Astrocyte (in vitro differentiated cells and primary cell): Measurements from ENCODE around the gene TNRC6C. TPM values are rescaled to one million over a fixed set of nuclear protein-coding genes. Genes with fewer than 3 reads are reported as not detected.

ENCODE experiments used
- DNase-seq: peaks from one replicate; pipeline ENCODE4 v3.0.0-alpha.2; 2010; ENCODE audit warnings: low read depth
- FAIRE-seq: peaks from 2 replicates; lab custom pipeline; 2011; peaks lifted over from hg19 to GRCh38; lab: Jason Lieb, UNC
- H2AFZ ChIP-seq: 2 replicates; pipeline ENCODE4 v1.6.0; 2012; ENCODE audit warnings: low read depth, low read length, inconsistent platforms
- H3K27ac ChIP-seq: 2 replicates; pipeline ENCODE4 v1.5.1; 2011; ENCODE audit warnings: low read depth, low read length, inconsistent platforms
- H3K27me3 ChIP-seq: 2 replicates; pipeline ENCODE4 v1.6.0; 2011; ENCODE audit warnings: low read length, inconsistent platforms; ENCODE audit not compliant: insufficient read depth
- H3K36me3 ChIP-seq: 2 replicates; pipeline ENCODE4 v1.5.1; 2011; ENCODE audit warnings: low read length, inconsistent platforms; ENCODE audit not compliant: insufficient read depth
- H3K4me1 ChIP-seq: 2 replicates; pipeline ENCODE4 v1.5.1; 2011; ENCODE audit warnings: low read length, inconsistent platforms; ENCODE audit not compliant: insufficient read depth
- H3K4me2 ChIP-seq: 2 replicates; pipeline ENCODE4 v1.6.0; 2012; ENCODE audit warnings: low read length, inconsistent platforms
- H3K4me3 ChIP-seq: 2 replicates; pipeline ENCODE4 v1.5.1; 2011; ENCODE audit warnings: low read depth, mild to moderate bottlenecking, low read length, inconsistent platforms; ENCODE audit not compliant: insufficient read depth
- H3K79me2 ChIP-seq: 2 replicates; pipeline ENCODE4 v1.6.0; 2012; ENCODE audit warnings: mild to moderate bottlenecking, low read length, inconsistent platforms; ENCODE audit not compliant: insufficient read depth
- H3K9ac ChIP-seq: 2 replicates; pipeline ENCODE4 v1.6.0; 2012; ENCODE audit warnings: mild to moderate bottlenecking, low read length, inconsistent platforms
- H3K9me3 ChIP-seq: 2 replicates; pipeline ENCODE4 v1.5.1; 2012; ENCODE audit warnings: low read depth, mild to moderate bottlenecking, low read length, inconsistent platforms; ENCODE audit not compliant: insufficient read depth
- H4K20me1 ChIP-seq: 2 replicates; pipeline ENCODE4 v1.6.0; 2012; ENCODE audit warnings: low read length, inconsistent platforms; ENCODE audit not compliant: insufficient read depth
- H3K27ac Mint-ChIP-seq: one replicate; pipeline ENCODE4 v1.8.0; 2021; ENCODE audit warnings: mild to moderate bottlenecking, mixed read lengths; ENCODE audit not compliant: unreplicated experiment
- H3K27me3 Mint-ChIP-seq: one replicate; pipeline ENCODE4 v1.8.0; 2021; ENCODE audit warnings: low read depth, mixed read lengths; ENCODE audit not compliant: unreplicated experiment
- H3K36me3 Mint-ChIP-seq: one replicate; pipeline ENCODE4 v1.8.0; 2021; ENCODE audit warnings: low read depth, mixed read lengths; ENCODE audit not compliant: unreplicated experiment
- H3K4me1 Mint-ChIP-seq: one replicate; pipeline ENCODE4 v1.8.0; 2021; ENCODE audit warnings: low read depth, mixed read lengths; ENCODE audit not compliant: unreplicated experiment
- H3K4me3 Mint-ChIP-seq: one replicate; pipeline ENCODE4 v1.8.0; 2021; ENCODE audit warnings: mild to moderate bottlenecking, moderate library complexity, mixed read lengths; ENCODE audit not compliant: unreplicated experiment
- H3K9me3 Mint-ChIP-seq: one replicate; pipeline ENCODE4 v1.8.0; 2021; ENCODE audit warnings: mild to moderate bottlenecking, mixed read lengths; ENCODE audit not compliant: unreplicated experiment
- EZH2 ChIP-seq: IDR thresholded peaks from 2 replicates; pipeline ENCODE4 v1.6.1; 2012; ENCODE audit warnings: mild to moderate bottlenecking, low read length, inconsistent platforms; ENCODE audit not compliant: insufficient read depth
- total RNA-seq: library from RNA; stranded (reverse); gene quantifications from 2 replicates; pipeline ENCODE4 v1.2.1, GENCODE V29; 2021
- TF ChIP-seq, protein P1 (sequence below): IDR thresholded peaks from 2 replicates; pipeline ENCODE4 v1.5.1; 2011; ENCODE audit warnings: low read depth, mild to moderate bottlenecking, inconsistent platforms, low read length, moderate library complexity; ENCODE audit not compliant: insufficient read depth

The TNRC6C gene
- total RNA-seq, 1 donor from 2014 or later, result 7.3 TPM

DNA sequence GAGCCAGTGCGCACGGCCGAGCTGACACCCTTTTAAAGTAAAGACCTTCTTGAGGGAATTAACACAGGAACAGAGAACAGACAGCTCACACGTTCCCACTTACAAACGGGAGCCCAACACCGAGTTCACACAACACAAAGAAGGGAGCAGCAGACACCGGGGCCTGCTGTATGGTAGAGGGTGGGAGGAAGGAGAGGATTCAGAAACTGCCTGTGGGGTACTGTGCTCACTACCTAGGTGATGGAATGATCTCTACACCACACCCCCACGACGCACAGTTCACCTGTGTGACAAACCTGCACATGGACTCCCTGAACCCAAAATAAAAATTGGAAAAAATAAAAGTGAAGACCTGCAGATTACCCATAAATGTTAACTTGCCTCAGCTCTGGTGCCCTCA, 137.6 kb downstream of the TNRC6C start:
- H3K4me3 ChIP-seq, result no peak overlapping the region
- H4K20me1 ChIP-seq, result no peaks in the 10 kb centered on the region
- H2AFZ ChIP-seq, result no peak overlapping the region
- Mint-ChIP-seq H3K4me3 (no peak overlapping the region), H3K27ac (no peak overlapping the region), H3K27me3 (no peaks in the 10 kb centered on the region), H3K36me3 (peaks cover 41% of the 10 kb centered on the region), H3K4me1 (no peaks in the 10 kb centered on the region), H3K9me3 (peaks cover 11% of the 10 kb centered on the region)
- FAIRE-seq (no peak), DNase-seq (no peak)
- H3K27ac ChIP-seq, result no peak overlapping the region
- H3K9ac ChIP-seq, result no peak overlapping the region
- H3K4me1 ChIP-seq, result no peaks in the 10 kb centered on the region
- TF ChIP-seq, protein P1, sequence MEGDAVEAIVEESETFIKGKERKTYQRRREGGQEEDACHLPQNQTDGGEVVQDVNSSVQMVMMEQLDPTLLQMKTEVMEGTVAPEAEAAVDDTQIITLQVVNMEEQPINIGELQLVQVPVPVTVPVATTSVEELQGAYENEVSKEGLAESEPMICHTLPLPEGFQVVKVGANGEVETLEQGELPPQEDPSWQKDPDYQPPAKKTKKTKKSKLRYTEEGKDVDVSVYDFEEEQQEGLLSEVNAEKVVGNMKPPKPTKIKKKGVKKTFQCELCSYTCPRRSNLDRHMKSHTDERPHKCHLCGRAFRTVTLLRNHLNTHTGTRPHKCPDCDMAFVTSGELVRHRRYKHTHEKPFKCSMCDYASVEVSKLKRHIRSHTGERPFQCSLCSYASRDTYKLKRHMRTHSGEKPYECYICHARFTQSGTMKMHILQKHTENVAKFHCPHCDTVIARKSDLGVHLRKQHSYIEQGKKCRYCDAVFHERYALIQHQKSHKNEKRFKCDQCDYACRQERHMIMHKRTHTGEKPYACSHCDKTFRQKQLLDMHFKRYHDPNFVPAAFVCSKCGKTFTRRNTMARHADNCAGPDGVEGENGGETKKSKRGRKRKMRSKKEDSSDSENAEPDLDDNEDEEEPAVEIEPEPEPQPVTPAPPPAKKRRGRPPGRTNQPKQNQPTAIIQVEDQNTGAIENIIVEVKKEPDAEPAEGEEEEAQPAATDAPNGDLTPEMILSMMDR, result no peak
- no peak for TF ChIP-seq EZH2
- no peaks in the 10 kb centered on the region for H3K9me3 ChIP-seq
- no peaks in the 10 kb centered on the region for H3K79me2 ChIP-seq
- no peak overlapping the region for H3K4me2 ChIP-seq
- no peaks in the 10 kb centered on the region for H3K27me3 ChIP-seq
- H3K36me3 ChIP-seq, result peaks cover 9% of the 10 kb centered on the region

- H3K27ac ChIP-seq, result no peak overlapping the region
Measured at GRCh38 chr17:78101112-78101511, 142.6 kb downstream of the TNRC6C start.

DNA sequence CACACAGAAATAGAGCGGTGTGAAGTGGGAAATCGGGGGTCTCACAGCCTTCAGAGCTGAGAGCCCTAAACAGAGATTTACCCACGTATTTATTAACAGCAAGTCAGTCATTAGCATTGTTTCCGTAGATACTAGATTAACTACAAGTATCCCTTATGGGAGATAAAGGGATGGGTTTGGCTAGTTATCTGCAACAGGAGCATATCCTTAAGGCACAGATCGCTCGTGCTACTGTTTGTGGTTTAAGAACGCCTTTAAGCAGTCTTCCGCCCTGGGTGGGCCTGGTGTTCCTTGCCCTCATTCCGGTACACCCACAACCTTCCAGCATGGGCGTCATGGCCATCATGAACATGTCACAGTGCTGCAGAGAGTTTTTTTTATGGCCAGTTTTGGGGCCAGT, 143.0 kb downstream of the TNRC6C start:
- Histone ChIP-seq H3K27ac (no peak overlapping the region), H3K4me2 (no peak overlapping the region), H3K4me1 (no peaks in the 10 kb centered on the region), H4K20me1 (no peaks in the 10 kb centered on the region), H3K36me3 (peaks cover 9% of the 10 kb centered on the region), H3K27me3 (no peaks in the 10 kb centered on the region), H2AFZ (no peak overlapping the region), H3K9me3 (no peaks in the 10 kb centered on the region), H3K79me2 (no peaks in the 10 kb centered on the region), H3K4me3 (no peak overlapping the region), H3K9ac (no peak overlapping the region)
- DNase-seq (no peak), FAIRE-seq (no peak)
- H3K27me3 Mint-ChIP-seq, result no peaks in the 10 kb centered on the region
- H3K27ac Mint-ChIP-seq, result no peak overlapping the region
- H3K36me3 Mint-ChIP-seq, result peaks cover 40% of the 10 kb centered on the region
- no peaks in the 10 kb centered on the region for H3K4me1 Mint-ChIP-seq
- peaks cover 18% of the 10 kb centered on the region for H3K9me3 Mint-ChIP-seq
- H3K4me3 Mint-ChIP-seq, result peak overlapping the region; percentile 31
- TF ChIP-seq, protein P1, result no peak
- TF ChIP-seq EZH2, result no peak

More at GRCh38 chr17:78101112-78101511, 142.6 kb downstream of the TNRC6C start:
- Histone ChIP-seq H3K9me3 (no peaks in the 10 kb centered on the region), H3K4me3 (no peak overlapping the region), H3K4me2 (no peak overlapping the region), H3K79me2 (no peaks in the 10 kb centered on the region), H3K9ac (no peak overlapping the region), H4K20me1 (no peaks in the 10 kb centered on the region), H2AFZ (no peak overlapping the region), H3K27me3 (no peaks in the 10 kb centered on the region), H3K4me1 (no peaks in the 10 kb centered on the region), H3K36me3 (peaks cover 9% of the 10 kb centered on the region)
- no peak for TF ChIP-seq EZH2
- TF ChIP-seq, protein P1, result no peak
- no peaks in the 10 kb centered on the region for H3K4me1 Mint-ChIP-seq
- FAIRE-seq (no peak), DNase-seq (no peak)
- H3K27me3 Mint-ChIP-seq, result no peaks in the 10 kb centered on the region
- H3K36me3 Mint-ChIP-seq, result peaks cover 42% of the 10 kb centered on the region
- H3K9me3 Mint-ChIP-seq, result peaks cover 18% of the 10 kb centered on the region
- H3K4me3 Mint-ChIP-seq, result peak overlapping the region; percentile 6
- H3K27ac Mint-ChIP-seq, result no peak overlapping the region
